Activated CD4-positive, alpha-beta T cell treated with anti-CD3 and anti-CD28 coated beads, Interleukin-2, amount 50 U/mL, for 1 hour (primary cell): Measurements from ENCODE around the gene ZNF189.

Experiments used
- DNase-seq: peaks from one replicate; pipeline ENCODE4 v3.0.0-alpha.2; 2020

The ZNF189 gene

DNA sequence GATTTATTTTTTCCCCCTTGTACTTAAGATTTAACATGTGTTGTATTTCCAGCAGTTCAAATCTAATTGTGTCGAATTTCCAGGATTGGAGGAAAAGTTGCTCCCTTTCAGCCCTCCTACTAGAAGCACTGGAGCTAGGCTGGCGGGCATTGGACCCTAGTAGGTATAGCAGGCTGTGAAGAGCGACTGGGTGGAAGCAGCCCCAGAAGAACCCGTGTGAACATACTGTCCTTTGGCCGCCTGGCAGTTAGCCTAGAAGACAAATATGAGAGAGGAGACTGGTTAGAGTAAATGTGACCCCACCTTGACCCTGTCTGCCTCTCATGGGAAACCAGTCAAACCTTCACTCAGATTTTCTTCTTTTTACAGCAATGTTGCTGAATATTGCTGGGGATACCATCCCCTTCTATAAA is 23.0 kb downstream of the ZNF189 start:
- no peak for DNase-seq

GRCh38 chr9:101427358-101427757 is 28.7 kb downstream of the ZNF189 start:
- no peak for DNase-seq

GRCh38 chr9:101427957-101428655 is 29.5 kb downstream of the ZNF189 start:
- no peak for DNase-seq

GRCh38 chr9:101428909-101429308 is 30.3 kb downstream of the ZNF189 start:
- DNase-seq = no peak

GRCh38 chr9:101429736-101430135 is 31.1 kb downstream of the ZNF189 start:
- DNase-seq = no peak

- DNase-seq = no peak
These were observed 33.5 kb downstream of the ZNF189 start for GRCh38 chr9:101432171-101432570.

DNA sequence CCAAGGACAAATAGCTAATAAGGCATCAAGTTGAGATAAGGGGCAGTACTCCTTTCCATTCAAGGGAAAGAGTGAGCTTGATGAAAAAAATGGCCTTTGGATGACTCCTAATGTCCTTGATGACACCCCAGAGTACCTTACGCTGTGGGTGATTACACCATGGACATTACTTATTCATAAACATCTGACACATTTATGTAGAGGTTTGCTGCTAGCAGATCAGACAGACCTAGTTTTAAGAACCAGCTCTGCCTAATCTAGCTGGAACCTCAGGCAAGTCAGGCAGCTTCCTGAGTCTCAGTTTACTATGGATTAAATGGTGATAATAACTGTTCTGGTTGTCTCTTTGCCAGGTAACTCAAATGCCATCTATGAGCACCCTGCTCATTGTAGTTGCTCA is 34.1 kb downstream of the ZNF189 start:
- no peak for DNase-seq

DNA sequence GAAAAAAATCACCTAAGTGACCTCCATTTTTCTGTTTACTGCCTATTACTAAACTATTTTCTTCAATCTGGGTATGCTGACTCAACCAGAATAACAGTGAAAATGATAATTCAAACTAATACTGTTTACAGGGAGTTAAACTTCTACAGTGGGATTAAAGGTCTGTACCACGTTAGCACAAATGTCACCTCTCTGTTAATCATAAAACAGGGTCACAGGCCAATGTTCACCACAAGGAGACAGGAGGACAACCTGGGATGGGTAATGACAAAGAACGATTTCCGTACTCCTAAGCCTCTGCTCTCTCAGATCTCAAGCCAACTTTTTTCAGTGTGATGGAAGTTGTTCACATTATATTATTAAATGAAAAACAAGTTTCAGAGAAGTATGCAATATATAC is 34.6 kb downstream of the ZNF189 start:
- no peak for DNase-seq

GRCh38 chr9:101434998-101435397 is 36.3 kb downstream of the ZNF189 start:
- DNase-seq = no peak

- no peak for DNase-seq
These were observed 37.0 kb downstream of the ZNF189 start, which contains the start of gene ALDOB for GRCh38 chr9:101435601-101436079. Gene ALDOB (minus strand): TSS chr9:101435774. CDS start chr9:101430887, 4,887 bp downstream.

- DNase-seq = no peak
These were observed 39.2 kb downstream of the ZNF189 start for GRCh38 chr9:101437806-101438232.

DNA sequence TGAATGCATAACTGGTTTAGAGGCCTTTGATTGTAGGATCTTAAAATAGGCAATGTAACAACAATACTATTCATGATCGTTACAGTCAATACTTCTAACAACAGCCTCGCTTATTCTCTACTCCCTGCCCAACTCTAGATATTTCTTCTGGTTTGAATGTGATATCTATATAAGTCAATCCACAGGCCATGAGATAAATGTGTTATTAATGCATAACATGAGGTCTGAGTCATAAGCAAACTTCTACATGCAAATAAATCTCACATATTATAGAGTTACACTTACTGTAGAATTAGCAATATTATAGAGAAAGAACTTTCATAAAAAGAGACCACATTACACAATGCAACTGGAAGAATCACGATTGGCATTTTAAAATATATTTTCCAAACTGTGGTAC is 39.9 kb downstream of the ZNF189 start:
- no peak for DNase-seq

DNA sequence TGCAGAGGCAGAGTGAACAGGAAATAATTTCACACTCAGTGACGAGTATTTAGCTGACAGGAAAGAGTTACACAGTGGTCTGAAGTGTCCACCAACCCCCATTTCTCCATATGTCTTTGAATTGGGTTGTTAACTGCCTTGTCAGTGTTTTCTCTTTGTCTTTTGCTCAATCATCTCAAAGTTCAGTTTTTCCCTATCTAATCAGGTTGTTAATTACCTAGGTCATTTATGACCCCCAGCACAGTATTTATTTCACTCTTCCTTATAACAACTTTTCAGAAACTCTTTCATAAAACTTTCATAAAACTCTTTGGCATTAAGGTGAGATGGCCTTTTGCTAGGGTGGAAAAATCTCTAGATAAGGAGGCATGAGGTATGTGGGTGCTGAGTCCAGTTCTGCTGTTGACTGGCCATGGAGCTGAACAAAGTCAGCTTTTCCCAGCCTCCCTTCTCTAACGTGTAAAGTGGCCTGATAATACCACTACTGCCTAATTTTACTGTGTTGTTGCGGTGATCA is 42.1 kb downstream of the ZNF189 start:
- DNase-seq = no peak

GRCh38 chr9:101442318-101442717 is 43.7 kb downstream of the ZNF189 start:
- no peak for DNase-seq

DNA sequence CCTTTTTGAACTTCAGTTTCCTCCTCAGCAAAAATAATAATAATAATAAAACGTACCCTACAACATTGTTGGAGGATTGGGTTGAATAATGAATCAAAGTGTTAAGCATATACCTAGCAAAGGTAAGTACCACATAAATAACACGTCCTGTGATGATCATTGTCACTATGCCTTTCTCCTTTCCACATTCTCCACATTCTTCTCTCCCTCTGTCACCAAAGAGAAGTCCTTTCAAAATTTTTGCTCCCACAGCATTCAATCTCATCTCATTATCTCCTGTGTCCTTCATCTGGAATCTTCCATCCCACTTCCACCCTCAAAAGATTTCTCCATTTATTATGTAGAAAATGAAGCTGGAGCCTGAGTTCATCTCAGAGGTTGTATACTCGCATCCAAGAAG is 44.1 kb downstream of the ZNF189 start:
- no peak for DNase-seq

GRCh38 chr9:101443364-101443771 is 44.7 kb downstream of the ZNF189 start:
- DNase-seq = no peak

DNA sequence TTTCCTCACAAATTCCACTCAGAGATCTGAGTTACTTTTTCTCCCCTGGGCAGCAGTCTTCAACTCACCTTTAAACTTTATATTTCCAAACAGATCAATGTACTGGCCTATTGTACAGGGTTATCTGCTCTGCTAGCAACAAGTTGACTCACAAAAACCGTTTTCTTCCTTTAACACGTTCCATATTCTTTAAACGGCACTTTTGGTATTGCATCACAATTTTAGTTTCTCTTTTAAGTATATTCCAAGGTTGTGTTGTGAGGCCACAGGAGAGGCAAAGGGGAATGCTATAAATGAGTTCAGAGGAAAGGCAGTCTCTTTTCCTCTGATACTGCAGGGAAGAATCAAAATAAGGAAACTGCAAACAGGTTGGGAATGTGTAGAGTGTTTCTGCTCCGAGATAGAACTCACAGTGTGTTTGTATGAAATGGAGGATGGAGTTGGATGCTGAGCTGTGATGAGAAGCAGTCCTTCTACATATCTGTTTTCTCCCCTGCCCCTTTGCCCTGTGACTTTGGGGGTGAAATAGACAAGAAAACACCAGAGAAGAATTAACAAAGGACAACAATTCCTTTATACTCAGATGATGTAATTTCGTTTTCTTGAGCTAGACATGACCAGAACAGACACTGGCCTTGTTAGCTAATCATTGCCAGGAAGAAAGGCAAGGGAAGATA is 46.8 kb downstream of the ZNF189 start:
- no peak for DNase-seq

GRCh38 chr9:101446732-101447131 is 48.1 kb downstream of the ZNF189 start:
- no peak for DNase-seq

- no peak for DNase-seq
These were observed 50.0 kb downstream of the ZNF189 start for GRCh38 chr9:101448680-101449070.

DNA sequence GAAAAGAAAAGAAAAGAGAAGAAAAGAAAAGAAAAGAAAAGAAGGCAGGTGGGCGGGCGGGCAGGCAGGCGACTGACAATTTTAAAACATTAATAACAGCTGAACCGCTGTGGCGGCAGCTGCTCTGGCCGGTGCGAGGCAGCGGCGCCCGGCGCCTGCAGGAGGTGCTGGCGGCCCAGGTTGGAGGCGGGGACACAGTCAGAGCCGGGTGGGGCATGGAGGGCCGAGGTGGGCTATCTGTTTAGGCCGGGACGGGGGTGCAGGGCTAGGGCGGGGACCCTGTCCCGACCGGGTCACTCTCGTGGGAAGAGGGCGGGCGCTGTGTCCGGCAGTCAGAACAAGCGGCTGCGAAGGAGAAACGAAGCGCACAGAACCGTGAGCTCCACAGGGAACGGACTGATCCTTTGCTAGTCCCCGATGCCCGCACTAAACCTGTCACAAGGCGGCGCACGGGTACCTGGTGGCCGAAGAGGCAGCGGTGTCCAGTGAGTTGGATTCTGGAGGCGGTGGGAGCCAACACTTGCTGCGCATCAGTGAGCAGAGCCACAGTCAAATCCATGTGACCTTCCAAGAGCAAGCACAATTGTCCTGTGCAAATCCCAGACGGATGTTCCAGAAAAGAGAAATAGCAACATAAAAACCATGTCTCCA is 50.5 kb downstream of the ZNF189 start:
- peak; percentile 37 for DNase-seq

- DNase-seq = no peak
These were observed 52.3 kb downstream of the ZNF189 start for GRCh38 chr9:101450931-101451330.

DNA sequence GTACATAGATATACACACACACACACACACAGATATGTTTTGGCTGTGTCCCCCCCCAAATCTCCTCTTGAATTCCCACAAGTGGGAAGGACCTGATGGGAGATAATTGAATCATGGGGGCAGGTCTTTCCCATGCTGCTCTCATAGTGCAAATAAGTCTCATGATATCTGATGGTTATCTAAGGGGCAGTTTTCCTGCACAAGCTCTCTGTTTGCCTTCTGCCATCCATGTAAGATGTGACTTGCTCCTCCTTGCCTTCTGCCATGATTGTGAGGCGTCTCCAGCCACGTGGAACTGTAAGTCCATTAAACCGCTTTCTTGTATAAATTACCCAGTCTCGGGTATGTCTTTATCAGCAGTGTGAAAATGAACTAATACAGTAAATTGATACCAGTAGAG is 52.8 kb downstream of the ZNF189 start:
- no peak for DNase-seq

DNA sequence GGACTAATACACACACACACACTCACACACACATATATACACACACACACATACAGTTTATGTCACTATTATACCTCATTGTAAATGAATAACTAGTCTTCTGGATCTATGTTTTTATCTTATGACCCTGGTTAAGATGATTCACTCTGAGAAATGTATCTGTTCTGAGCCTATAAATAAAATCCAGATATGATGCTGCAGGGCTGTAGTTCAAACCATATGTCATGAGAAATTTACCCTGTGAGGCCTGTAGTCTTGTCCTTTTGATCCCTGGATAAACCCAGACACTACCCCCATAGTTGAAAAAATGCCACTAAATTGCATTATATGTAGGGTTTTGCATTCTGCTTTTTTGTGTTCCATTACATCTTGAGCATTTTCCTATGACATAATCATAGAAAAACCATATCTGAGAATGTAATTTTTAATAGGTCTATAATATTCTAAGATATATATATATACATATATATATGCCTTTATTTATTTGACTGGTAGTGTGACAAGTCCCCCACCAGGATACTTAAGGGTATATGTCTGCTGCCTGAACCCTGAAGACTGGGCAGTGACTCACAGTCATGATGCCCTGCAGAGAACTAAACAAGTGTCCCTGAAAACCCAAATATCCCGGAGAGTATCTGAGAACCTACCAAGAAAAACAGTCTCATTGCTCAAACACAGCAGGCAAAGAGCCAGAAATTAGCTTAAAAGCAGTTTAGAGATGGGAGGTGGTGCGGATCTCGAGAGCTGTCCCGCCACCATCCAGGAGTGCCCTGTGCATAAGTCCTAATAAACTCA is 55.3 kb downstream of the ZNF189 start:
- no peak for DNase-seq
